H9 (cell line): Measurements from ENCODE around the gene PRKD2. TPM values are rescaled to one million over a fixed set of nuclear protein-coding genes. Genes with fewer than 3 reads are reported as not detected.

Source experiments
- DNase-seq: peaks from one replicate; pipeline ENCODE4 v3.0.0-alpha.2; 2017
- H2AFZ ChIP-seq: one replicate; pipeline ENCODE4 v1.6.1; 2013; ENCODE audit warnings: mild to moderate bottlenecking, low read length, control low read depth, moderate library complexity
- H2AK5ac ChIP-seq: 2 replicates; pipeline ENCODE4 v1.6.1; 2013; ENCODE audit warnings: low read length, control low read depth, mixed read lengths; ENCODE audit not compliant: insufficient read length
- H2BK120ac ChIP-seq: one replicate; pipeline ENCODE4 v1.6.1; 2013; ENCODE audit warnings: low read depth, mild to moderate bottlenecking, low read length, control low read depth, inconsistent platforms; ENCODE audit not compliant: poor library complexity, severe bottlenecking
- H2BK12ac ChIP-seq: 2 replicates; pipeline ENCODE4 v1.6.1; 2013; ENCODE audit warnings: low read length, control low read depth, mixed read lengths, low read depth; ENCODE audit not compliant: insufficient read length
- H2BK15ac ChIP-seq: 2 replicates; pipeline ENCODE4 v1.6.1; 2013; ENCODE audit warnings: low read depth, low read length, control low read depth
- H2BK20ac ChIP-seq: one replicate; pipeline ENCODE4 v1.6.1; 2013; ENCODE audit warnings: low read depth, mild to moderate bottlenecking, low read length, control low read depth, inconsistent platforms; ENCODE audit not compliant: poor library complexity, severe bottlenecking
- H2BK5ac ChIP-seq: 2 replicates; pipeline ENCODE4 v1.6.1; 2013; ENCODE audit warnings: low read length, control low read depth, mixed read lengths; ENCODE audit not compliant: insufficient read length
- H3K14ac ChIP-seq: 2 replicates; pipeline ENCODE4 v1.6.1; 2013; ENCODE audit warnings: low read length, control low read depth; ENCODE audit not compliant: insufficient read depth
- H3K18ac ChIP-seq: 2 replicates; pipeline ENCODE4 v1.6.1; 2013; ENCODE audit warnings: low read depth, mild to moderate bottlenecking, mixed read lengths, low read length, control low read depth; ENCODE audit not compliant: insufficient read length
- H3K23ac ChIP-seq: 2 replicates; pipeline ENCODE4 v1.6.1; 2013; ENCODE audit warnings: low read length, control low read depth, mixed read lengths, low read depth; ENCODE audit not compliant: insufficient read length
- H3K23me2 ChIP-seq: 2 replicates; pipeline ENCODE4 v1.6.1; 2013; ENCODE audit warnings: low read depth, mild to moderate bottlenecking, mixed read lengths, low read length, control low read depth; ENCODE audit not compliant: insufficient read length, poor library complexity, severe bottlenecking
- H3K27ac ChIP-seq: 2 replicates; pipeline ENCODE4 v1.5.1; 2013; ENCODE audit warnings: low read length, control low read depth, mixed read lengths, low read depth; ENCODE audit not compliant: insufficient read length
- H3K27me3 ChIP-seq: 2 replicates; pipeline ENCODE4 v1.6.1; 2013; ENCODE audit warnings: low read length, control low read depth, inconsistent platforms; ENCODE audit not compliant: insufficient read depth
- H3K4ac ChIP-seq: 2 replicates; pipeline ENCODE4 v1.6.1; 2013; ENCODE audit warnings: low read depth, mild to moderate bottlenecking, control low read depth, inconsistent platforms, low read length, moderate library complexity
- H3K4me1 ChIP-seq: 2 replicates; pipeline ENCODE4 v1.6.1; 2013; ENCODE audit warnings: low read length, control low read depth, inconsistent platforms; ENCODE audit not compliant: insufficient read depth
- H3K4me2 ChIP-seq: 2 replicates; pipeline ENCODE4 v1.6.1; 2013; ENCODE audit warnings: low read length, control low read depth, mixed read lengths; ENCODE audit not compliant: insufficient read length, insufficient read depth
- H3K56ac ChIP-seq: 2 replicates; pipeline ENCODE4 v1.6.1; 2013; ENCODE audit warnings: low read depth, mild to moderate bottlenecking, mixed read lengths, low read length, control low read depth; ENCODE audit not compliant: insufficient read length
- H3K79me1 ChIP-seq: 2 replicates; pipeline ENCODE4 v1.6.1; 2013; ENCODE audit warnings: low read depth, mild to moderate bottlenecking, moderate library complexity, low read length, control low read depth, inconsistent platforms; ENCODE audit not compliant: insufficient read depth, poor library complexity, severe bottlenecking
- H3K79me2 ChIP-seq: 2 replicates; pipeline ENCODE4 v1.6.1; 2013; ENCODE audit warnings: low read length, control low read depth, inconsistent platforms; ENCODE audit not compliant: insufficient read depth
- H3K9ac ChIP-seq: 2 replicates; pipeline ENCODE4 v1.6.1; 2013; ENCODE audit warnings: low read length, control low read depth, mixed read lengths; ENCODE audit not compliant: insufficient read length; ENCODE audit errors: extremely low read depth
- H3K9me3 ChIP-seq: one replicate; pipeline ENCODE4 v1.6.1; 2013; ENCODE audit warnings: low read depth, low read length, inconsistent platforms; ENCODE audit not compliant: control insufficient read depth
- H3T11ph ChIP-seq: one replicate; pipeline ENCODE4 v1.6.1; 2013; ENCODE audit warnings: mild to moderate bottlenecking, low read length, control low read depth, inconsistent platforms
- H4K20me1 ChIP-seq: one replicate; pipeline ENCODE4 v1.6.1; 2013; ENCODE audit not compliant: control insufficient read depth, insufficient read length, insufficient read depth
- H4K5ac ChIP-seq: 2 replicates; pipeline ENCODE4 v1.6.1; 2013; ENCODE audit warnings: low read depth, mild to moderate bottlenecking, mixed read lengths, low read length, control low read depth; ENCODE audit not compliant: insufficient read length
- H4K8ac ChIP-seq: replicated peaks from 2 replicates; pipeline ENCODE4 v1.6.1; 2013; ENCODE audit warnings: low read length, control low read depth, mixed read lengths, low read depth; ENCODE audit not compliant: insufficient read length
- H4K91ac ChIP-seq: 2 replicates; pipeline ENCODE4 v1.6.1; 2013; ENCODE audit warnings: low read depth, mild to moderate bottlenecking, moderate library complexity, mixed read lengths, low read length, control low read depth; ENCODE audit not compliant: insufficient read length
- H3K27ac Mint-ChIP-seq, 3 experiments: 2 replicates in 2 of 3; 3 replicates in 1 of 3; pipeline ENCODE4 v1.8.0; 2020 to 2021; ENCODE audit warnings: mixed read lengths in 3 of 3, mild to moderate bottlenecking in 1 of 3, moderate library complexity in 1 of 3
- H3K27me3 Mint-ChIP-seq: 2 replicates; pipeline ENCODE4 v1.8.0; 2021; ENCODE audit warnings: low read depth, mild to moderate bottlenecking, moderate library complexity, mixed read lengths
- H3K36me3 Mint-ChIP-seq, 3 experiments: 2 replicates in 2 of 3; 3 replicates in 1 of 3; pipeline ENCODE4 v1.8.0; 2020 to 2021; ENCODE audit warnings: low read depth in 3 of 3, mixed read lengths in 3 of 3; ENCODE audit not compliant: insufficient read depth in 1 of 3
- H3K4me1 Mint-ChIP-seq, 2 experiments: 2 replicates each; pipeline ENCODE4 v1.8.0; 2020; ENCODE audit warnings: mixed read lengths in 2 of 2
- H3K4me3 Mint-ChIP-seq, 2 experiments: 2 replicates in 1 of 2; 3 replicates in 1 of 2; pipeline ENCODE4 v1.8.0; 2020 to 2021; ENCODE audit warnings: mild to moderate bottlenecking in 2 of 2, mixed read lengths in 2 of 2, moderate library complexity in 1 of 2
- H3K9me3 Mint-ChIP-seq, 2 experiments: 2 replicates in 1 of 2; 3 replicates in 1 of 2; pipeline ENCODE4 v1.8.0; 2020; ENCODE audit warnings: mild to moderate bottlenecking in 2 of 2, mixed read lengths in 2 of 2, moderate library complexity in 1 of 2
- WGBS: extraction: QIAGEN DNeasy Blood & Tissue Kit; methylation state at CpG from one replicate; pipeline ENCODE4 v1.1.7; 2013; ENCODE audit warnings: missing lambda C conversion rate, low lambda C conversion rate, mixed read lengths; ENCODE audit not compliant: insufficient read length; ENCODE audit errors: extremely low coverage; 5-methylcytosine and 5-hydroxymethylcytosine counted together
- total RNA-seq: library from RNA; stranded (reverse); gene quantifications from 2 replicates; pipeline ENCODE4 v1.2.1, GENCODE V29; 2021
- TF ChIP-seq, protein P1 (sequence below): fragments of 200-600 bp; sonication (generic); conservative IDR thresholded peaks from 3 replicates; pipeline ENCODE4 v1.8.0; 2021; ENCODE audit warnings: antibody characterized with exemption, mild to moderate bottlenecking

The PRKD2 gene
- total RNA-seq, 1 experiment from 2014 or later, result 60.7 TPM

DNA sequence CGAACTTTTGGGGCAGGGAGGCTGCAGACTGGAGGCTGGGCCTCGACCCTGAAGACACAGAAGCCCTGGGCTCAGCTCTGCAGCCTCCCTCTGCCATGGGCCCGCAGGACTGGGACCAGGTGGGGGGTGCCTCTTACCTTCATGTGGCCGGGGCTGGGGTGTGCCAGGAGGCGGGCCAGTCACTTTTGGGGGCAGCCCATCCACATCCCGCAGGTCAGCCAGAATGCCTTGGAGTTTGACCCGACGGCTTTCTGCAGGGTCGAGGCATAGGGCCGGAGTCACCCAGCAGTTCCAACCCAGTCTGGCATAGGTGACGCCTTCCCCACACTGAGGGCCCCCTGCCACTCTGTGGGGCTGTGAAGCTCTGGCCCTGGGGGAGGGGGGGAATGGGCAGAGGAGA is 10.8 kb upstream of the PRKD2 start:
- Histone ChIP-seq H2BK15ac (no peak overlapping the region), H3K4me2 (no peak overlapping the region), H2BK20ac (no peak overlapping the region), H3K18ac (no peak overlapping the region), H3K27ac (no peak overlapping the region), H3K23me2 (no peaks in the 10 kb centered on the region), H3K4ac (no peak overlapping the region), H2BK120ac (no peak overlapping the region), H3K79me2 (no peaks in the 10 kb centered on the region; the same call in 1 of the 2 replicates), H2BK12ac (no peak overlapping the region), H4K5ac (no peak overlapping the region), H2AFZ (no peak overlapping the region), H2BK5ac (no peak overlapping the region), H3K9ac (no peak overlapping the region), H3K23ac (no peak overlapping the region), H3K4me1 (no peaks in the 10 kb centered on the region), H3K9me3 (no peaks in the 10 kb centered on the region), H3K14ac (no peak overlapping the region), H3K79me1 (no peaks in the 10 kb centered on the region), H4K20me1 (no peaks in the 10 kb centered on the region), H3K56ac (no peak overlapping the region), H3K27me3 (no peaks in the 10 kb centered on the region), H2AK5ac (no peak overlapping the region), H4K91ac (no peak overlapping the region), H3T11ph (no peak overlapping the region), H4K8ac (no peak overlapping the region)
- no peaks in the 10 kb centered on the region for H3K9me3 Mint-ChIP-seq
- TF ChIP-seq, protein P1, sequence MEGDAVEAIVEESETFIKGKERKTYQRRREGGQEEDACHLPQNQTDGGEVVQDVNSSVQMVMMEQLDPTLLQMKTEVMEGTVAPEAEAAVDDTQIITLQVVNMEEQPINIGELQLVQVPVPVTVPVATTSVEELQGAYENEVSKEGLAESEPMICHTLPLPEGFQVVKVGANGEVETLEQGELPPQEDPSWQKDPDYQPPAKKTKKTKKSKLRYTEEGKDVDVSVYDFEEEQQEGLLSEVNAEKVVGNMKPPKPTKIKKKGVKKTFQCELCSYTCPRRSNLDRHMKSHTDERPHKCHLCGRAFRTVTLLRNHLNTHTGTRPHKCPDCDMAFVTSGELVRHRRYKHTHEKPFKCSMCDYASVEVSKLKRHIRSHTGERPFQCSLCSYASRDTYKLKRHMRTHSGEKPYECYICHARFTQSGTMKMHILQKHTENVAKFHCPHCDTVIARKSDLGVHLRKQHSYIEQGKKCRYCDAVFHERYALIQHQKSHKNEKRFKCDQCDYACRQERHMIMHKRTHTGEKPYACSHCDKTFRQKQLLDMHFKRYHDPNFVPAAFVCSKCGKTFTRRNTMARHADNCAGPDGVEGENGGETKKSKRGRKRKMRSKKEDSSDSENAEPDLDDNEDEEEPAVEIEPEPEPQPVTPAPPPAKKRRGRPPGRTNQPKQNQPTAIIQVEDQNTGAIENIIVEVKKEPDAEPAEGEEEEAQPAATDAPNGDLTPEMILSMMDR, result no peak
- peaks cover 49 to 89% (median 86%) of the 10 kb centered on the region in 3 experiments for H3K36me3 Mint-ChIP-seq
- WGBS, result no CpG with 5 or more reads among the region's 11 CpGs
- DNase-seq, result no peak
- H3K27ac Mint-ChIP-seq, result peak overlapping the region in 1 of 3 experiments; percentile 35; a peak in 2 of 7 replicates
- no peaks in the 10 kb centered on the region; the same call in 1 of the 2 replicates for H3K27me3 Mint-ChIP-seq
- H3K4me1 Mint-ChIP-seq, result peaks cover 16 to 27% of the 10 kb centered on the region in 2 experiments
- H3K4me3 Mint-ChIP-seq, result no peak overlapping the region
